ENCODE data around the gene NOL3. TPM values are rescaled to one million over a fixed set of nuclear protein-coding genes. Genes with fewer than 3 reads are reported as not detected.

The NOL3 gene
- 12.8 and 18.5 TPM in 2 replicates for total RNA-seq

GRCh38 chr16:67170168-67170948 lies at the start of gene NOL3:
TSS of gene NOL3 (plus strand) at chr16:67170538.

GRCh38 chr16:67150833-67151396 lies 19.4 kb upstream of the NOL3 start, which contains the start of gene B3GNT9:
TSS of gene B3GNT9 (minus strand) at chr16:67150998. CDS start at chr16:67150485, 513 bp downstream.

GRCh38 chr16:67164599-67165061 lies 5.7 kb upstream of the NOL3 start, which contains the start of gene HSF4:
TSS of gene HSF4 (plus strand) at chr16:67164745. CDS start at chr16:67164812, 67 bp downstream.

GRCh38 chr16:67183627-67184452 lies 13.5 kb downstream of the NOL3 start, which contains the start of gene MATCAP1:
TSS of gene MATCAP1 (minus strand) at chr16:67183963. CDS start at chr16:67180610, 3,353 bp downstream.

GRCh38 chr16:67190041-67190440 lies 19.7 kb downstream of the NOL3 start, which contains the start of gene EXOC3L1:
TSS of gene EXOC3L1 (minus strand) at chr16:67190136. CDS start at chr16:67189676, 460 bp downstream.

GRCh38 chr16:67191995-67192681 lies 21.8 kb downstream of the NOL3 start, which contains the start of gene E2F4:
TSS of gene E2F4 (plus strand) at chr16:67192155. CDS start at chr16:67192228, 73 bp downstream.

GRCh38 chr16:67199011-67199807 lies 28.9 kb downstream of the NOL3 start, which contains the start of gene ELMO3:
TSS of gene ELMO3 (plus strand) at chr16:67199131. CDS start at chr16:67199327, 196 bp downstream.

Other genes starting within 250 kb of the NOL3 start
- gene RRAD, start 245.0 kb upstream of the NOL3 start, total RNA-seq, result 1.7 and 26.5 TPM in 2 replicates
- gene CIAO2B, start 236.1 kb upstream of the NOL3 start, total RNA-seq, result 127 and 153 TPM in 2 replicates
- gene CES2, start 235.0 kb upstream of the NOL3 start, total RNA-seq, result 26.3 and 56.6 TPM in 2 replicates
- gene CES3, start 209.3 kb upstream of the NOL3 start, total RNA-seq, result 0.66 and 1.9 TPM in 2 replicates
- 1.6 and 6.5 TPM in 2 replicates for gene CES4A, start 181.9 kb upstream of the NOL3 start, total RNA-seq
- 53.4 and 89.9 TPM in 2 replicates for gene CBFB, start 141.4 kb upstream of the NOL3 start, total RNA-seq
- gene PHAF1, start 60.6 kb upstream of the NOL3 start, total RNA-seq, result 16.0 and 19.4 TPM in 2 replicates
- 55.6 and 102 TPM in 2 replicates for gene B3GNT9, start 19.5 kb upstream of the NOL3 start, total RNA-seq
- gene TRADD, start 10.6 kb upstream of the NOL3 start, total RNA-seq, result 25.3 and 35.1 TPM in 2 replicates
- gene FBXL8, start 10.6 kb upstream of the NOL3 start, total RNA-seq, result 21.7 and 26.3 TPM in 2 replicates
- gene HSF4, start 5.8 kb upstream of the NOL3 start, total RNA-seq, result 12.9 and 50.4 TPM in 2 replicates
- 20.8 and 24.9 TPM in 2 replicates for gene MATCAP1, start 13.4 kb downstream of the NOL3 start, total RNA-seq
- gene EXOC3L1, start 19.6 kb downstream of the NOL3 start, total RNA-seq, result 0.17 TPM in 1 of 2 replicates, not detected in the other
- 51.5 and 63.2 TPM in 2 replicates for gene E2F4, start 21.6 kb downstream of the NOL3 start, total RNA-seq
- gene ELMO3, start 28.6 kb downstream of the NOL3 start, total RNA-seq, result 0.29 and 0.66 TPM in 2 replicates
- gene TMEM208, start 56.6 kb downstream of the NOL3 start, total RNA-seq, result 32.6 and 42.9 TPM in 2 replicates
- gene FHOD1, start 76.9 kb downstream of the NOL3 start, total RNA-seq, result 15.7 and 16.6 TPM in 2 replicates
- gene SLC9A5, start 78.4 kb downstream of the NOL3 start, total RNA-seq, result 1.3 and 2.3 TPM in 2 replicates
- gene PLEKHG4, start 109.0 kb downstream of the NOL3 start, total RNA-seq, result 29.2 and 55.1 TPM in 2 replicates
- gene KCTD19, start 156.2 kb downstream of the NOL3 start, total RNA-seq, result 0.50 and 0.87 TPM in 2 replicates
- gene LRRC36, start 156.3 kb downstream of the NOL3 start, total RNA-seq, result 0.50 and 0.73 TPM in 2 replicates
- gene TPPP3, start 223.0 kb downstream of the NOL3 start, total RNA-seq, result 1.0 and 2.2 TPM in 2 replicates
- 9.9 and 10.9 TPM in 2 replicates for gene ZDHHC1, start 245.9 kb downstream of the NOL3 start, total RNA-seq